Esophagus (tissue), 2 donors: ENCODE measurements around the gene C17orf107. TPM values are rescaled to one million over a fixed set of nuclear protein-coding genes. Genes with fewer than 3 reads are reported as not detected.
A peak's percentile ranks its signal among the peaks of the same experiment; 100 is the strongest.

Source experiments
- H3K27ac ChIP-seq, 2 donors: one replicate each; pipeline ENCODE4 v1.5.1; 2013; ENCODE audit warnings: low read depth in 2 of 2, mild to moderate bottlenecking in 2 of 2, inconsistent platforms in 1 of 2, low read length in 1 of 2, moderate library complexity in 1 of 2
- H3K27me3 ChIP-seq, 2 donors: one replicate each; pipeline ENCODE4 v1.6.1; 2013; ENCODE audit warnings: low read length in 2 of 2, control low read depth in 1 of 2, mild to moderate bottlenecking in 1 of 2; ENCODE audit not compliant: insufficient read depth in 2 of 2, control insufficient read depth in 1 of 2
- H3K36me3 ChIP-seq, 2 donors: one replicate each; pipeline ENCODE4 v1.6.1; 2013; ENCODE audit warnings: low read length in 1 of 2; ENCODE audit not compliant: control insufficient read depth in 2 of 2, insufficient read depth in 2 of 2
- H3K4me1 ChIP-seq, 2 donors: one replicate each; pipeline ENCODE4 v1.6.1; 2013; ENCODE audit warnings: low read length in 1 of 2; ENCODE audit not compliant: control insufficient read depth in 2 of 2, insufficient read depth in 2 of 2
- H3K4me3 ChIP-seq, 2 donors: one replicate each; pipeline ENCODE4 v1.5.1; 2013; ENCODE audit warnings: low read length in 2 of 2, mild to moderate bottlenecking in 2 of 2, low read depth in 1 of 2, moderate library complexity in 1 of 2
- H3K9me3 ChIP-seq, 2 donors: one replicate each; pipeline ENCODE4 v1.6.1; 2013; ENCODE audit warnings: mild to moderate bottlenecking in 2 of 2, low read depth in 1 of 2, low read length in 1 of 2, moderate library complexity in 1 of 2; ENCODE audit not compliant: control insufficient read depth in 2 of 2, insufficient read depth in 1 of 2
- WGBS, 2 donors: extraction: QIAGEN DNeasy Blood & Tissue Kit; methylation state at CpG; one replicate each; pipeline ENCODE4 v1.1.7; 2013; 5-methylcytosine and 5-hydroxymethylcytosine counted together
- polyA plus RNA-seq, 2 donors: library from polyadenylated mRNA; stranded (reverse); fragments of 200-250 nt; gene quantifications; one replicate each; pipeline ENCODE4 v1.2.3, GENCODE V29; 2013
- donor health status: healthy with polysubstance abuse.
- donor health status: Bipolar disorder and iron deficiency.

Gene C17orf107
- polyA plus RNA-seq, 2 donors, result 0.58 to 0.71 TPM

DNA sequence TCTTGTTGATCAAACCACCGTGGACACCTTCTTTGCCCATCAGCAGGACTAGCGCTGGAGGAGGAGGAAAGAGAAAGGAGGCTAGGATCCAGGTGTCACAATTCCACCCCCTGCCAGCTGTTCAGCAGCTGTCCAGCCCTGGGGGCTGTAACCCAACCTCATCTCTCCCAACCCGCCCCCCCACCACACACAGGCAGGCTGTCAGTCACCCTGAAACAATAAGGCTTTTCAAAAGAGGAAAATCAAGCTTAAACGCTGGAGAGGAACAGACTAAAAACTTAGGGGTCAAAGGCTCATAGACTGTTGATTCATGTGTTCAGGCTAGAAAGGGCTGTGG lies 46.6 kb downstream of the C17orf107 start:
- H3K27ac ChIP-seq, result peak overlapping the region; percentile 54 to 85
- H3K27me3 ChIP-seq, result no peaks in the 10 kb centered on the region
- no peaks in the 10 kb centered on the region for H3K9me3 ChIP-seq
- H3K36me3 ChIP-seq, result peaks cover 5 to 27% of the 10 kb centered on the region in 2 donors
- H3K4me3 ChIP-seq, result peak overlapping the region in 1 of 2 donors; percentile 77
- 12 to 19% methylated on average over 4 of the region's 4 CpGs for WGBS, 2 donors
- peaks cover 2 to 15% of the 10 kb centered on the region in 2 donors for H3K4me1 ChIP-seq

- H3K4me3 ChIP-seq, result peak overlapping the region; percentile 33 to 77
- peaks cover 5 to 27% of the 10 kb centered on the region in 2 donors for H3K36me3 ChIP-seq
- WGBS, 2 donors, result 18 to 22% methylated on average over 16 of the region's 16 CpGs
- H3K4me1 ChIP-seq, result peaks cover 2 to 15% of the 10 kb centered on the region in 2 donors
- H3K27me3 ChIP-seq, result no peaks in the 10 kb centered on the region
- H3K27ac ChIP-seq, result peak overlapping the region; percentile 54 to 85
- H3K9me3 ChIP-seq, result no peaks in the 10 kb centered on the region
Measured at GRCh38 chr17:4946312-4946976, 47.1 kb downstream of the C17orf107 start.

DNA sequence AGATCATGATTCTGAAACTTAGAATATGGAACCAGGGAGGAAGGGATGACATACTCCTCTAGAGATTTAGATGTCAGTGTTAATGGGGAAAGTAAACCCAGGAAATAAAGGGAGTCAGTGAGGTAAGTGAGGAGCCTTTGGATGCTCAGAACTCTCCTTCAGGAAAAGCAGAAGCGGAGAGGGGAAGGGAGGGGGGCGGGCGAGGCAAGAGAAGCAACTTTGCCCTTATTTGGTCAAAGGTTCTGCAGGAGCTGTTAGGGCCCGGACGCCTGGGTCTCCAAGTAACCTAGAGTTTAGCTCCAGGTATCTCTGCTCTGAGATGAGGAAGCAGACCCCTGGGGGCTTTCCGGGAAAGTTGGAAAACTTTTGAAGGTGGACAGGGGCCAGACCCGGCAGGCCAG lies 47.7 kb downstream of the C17orf107 start:
- WGBS, 2 donors, result 0 to 1% methylated on average over 7 of the region's 7 CpGs
- peak overlapping the region; percentile 33 to 77 for H3K4me3 ChIP-seq
- H3K27ac ChIP-seq, result peak overlapping the region; percentile 90 to 100
- no peaks in the 10 kb centered on the region for H3K9me3 ChIP-seq
- H3K4me1 ChIP-seq, result peaks cover 2 to 15% of the 10 kb centered on the region in 2 donors
- peaks cover 5 to 27% of the 10 kb centered on the region in 2 donors for H3K36me3 ChIP-seq
- no peaks in the 10 kb centered on the region for H3K27me3 ChIP-seq

DNA sequence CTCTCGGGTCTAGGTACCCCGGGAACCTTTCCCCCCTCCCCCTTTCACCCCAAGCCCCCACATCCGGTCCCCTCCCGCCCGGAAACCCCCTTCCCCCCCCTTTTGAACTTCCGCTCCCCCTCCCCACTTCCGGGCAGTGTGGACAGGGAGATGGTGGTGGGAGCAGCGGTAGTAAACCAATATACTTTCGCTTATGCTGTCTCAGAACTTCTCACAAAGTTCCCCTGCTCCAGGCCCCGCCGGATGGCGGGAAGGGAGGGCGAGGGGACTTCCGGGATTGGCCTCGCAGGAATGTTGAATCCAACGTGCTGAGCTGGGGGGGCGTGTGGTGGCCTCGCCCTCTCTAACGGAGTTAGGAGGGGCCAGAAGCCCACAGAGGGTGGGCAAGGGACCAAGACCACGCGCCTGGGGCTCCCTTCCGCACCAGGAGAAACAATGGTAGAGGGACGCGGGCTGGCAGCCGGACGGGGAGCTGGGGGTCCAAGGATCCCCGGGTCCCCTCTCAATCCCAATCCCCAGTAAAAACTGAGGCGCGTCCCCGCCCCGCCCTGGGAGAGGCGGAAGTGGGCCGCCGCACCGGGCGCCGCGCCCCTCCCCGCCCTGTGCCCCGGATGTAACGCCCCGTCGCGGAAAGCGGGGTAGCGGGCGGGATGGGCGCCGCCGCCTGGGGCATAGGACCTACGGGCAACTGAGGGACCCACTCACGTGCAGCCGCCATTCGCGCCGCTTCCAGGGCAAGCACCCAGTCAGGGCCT lies 48.3 kb downstream of the C17orf107 start:
- peak overlapping the region; percentile 77 to 99 for H3K4me3 ChIP-seq
- H3K4me1 ChIP-seq, result peaks cover 2 to 15% of the 10 kb centered on the region in 2 donors
- H3K9me3 ChIP-seq, result no peaks in the 10 kb centered on the region
- 1 to 2% methylated on average over 40 to 56 of the region's 56 CpGs for WGBS, 2 donors
- H3K27ac ChIP-seq, result peak overlapping the region; percentile 99 to 100
- H3K27me3 ChIP-seq, result no peaks in the 10 kb centered on the region
- peaks cover 1 to 24% of the 10 kb centered on the region in 2 donors for H3K36me3 ChIP-seq

DNA sequence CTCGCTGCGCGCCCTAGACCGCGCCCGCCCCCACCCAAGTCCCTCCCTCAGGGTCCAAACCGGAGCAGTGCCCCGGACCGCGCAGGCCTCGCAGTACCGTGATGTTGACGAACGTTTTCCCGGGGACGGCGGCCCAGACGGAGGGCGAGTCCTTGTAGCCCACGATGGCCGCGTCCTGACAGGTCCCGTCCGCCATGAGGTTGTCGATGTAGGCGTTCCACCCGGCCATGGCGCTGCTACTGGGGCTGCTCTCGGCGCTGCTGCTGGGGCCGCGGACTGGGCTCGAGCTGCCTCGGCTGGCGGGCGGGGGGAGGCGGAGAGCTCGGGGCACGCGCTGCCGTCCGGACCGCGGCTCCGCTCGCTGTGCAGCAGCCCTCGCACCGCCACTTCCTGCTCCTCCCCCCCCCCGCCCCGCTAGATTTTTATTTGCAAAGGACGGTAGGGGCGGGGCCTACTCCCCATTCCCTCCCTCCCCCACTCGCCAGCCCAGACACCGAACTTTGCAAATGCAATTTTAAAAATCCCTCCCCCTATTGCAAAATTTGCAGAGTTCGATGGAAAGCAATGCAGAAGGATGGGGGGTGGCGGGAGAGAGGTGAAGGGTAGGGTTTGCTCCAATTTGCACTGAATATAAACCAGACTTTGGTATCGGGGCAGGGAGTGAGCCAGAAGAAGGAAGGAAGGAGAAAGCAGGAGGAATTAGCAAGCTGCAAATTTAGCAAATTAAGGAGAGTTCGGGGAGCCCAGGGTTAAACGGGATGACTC lies 49.0 kb downstream of the C17orf107 start, which contains the start of gene PFN1:
Gene PFN1 (minus strand): TSS at position 365 of the 765 bp plus-strand sequence. CDS start 136 bp downstream, at position 229.
- Histone ChIP-seq H3K27me3 (no peaks in the 10 kb centered on the region), H3K36me3 (peaks cover 0 to 17% of the 10 kb centered on the region in 2 donors), H3K4me3 (peak within 1 kb of the TSS; percentile 77 to 99), H3K4me1 (peaks cover 4 to 15% of the 10 kb centered on the region in 2 donors), H3K9me3 (no peaks in the 10 kb centered on the region), H3K27ac (peak within 1 kb of the TSS; percentile 99 to 100)
- WGBS, 2 donors, result 0 to 1% methylated on average over 56 to 59 of the region's 59 CpGs

- Histone ChIP-seq H3K4me1 (peaks cover 6 to 18% of the 10 kb centered on the region in 2 donors), H3K27ac (peak overlapping the region; percentile 97 to 100), H3K9me3 (no peaks in the 10 kb centered on the region), H3K27me3 (no peaks in the 10 kb centered on the region), H3K4me3 (peak overlapping the region; percentile 49 to 77), H3K36me3 (peaks cover 0 to 14% of the 10 kb centered on the region in 2 donors)
- WGBS, 2 donors, result 0% methylated on average over 17 to 40 of the region's 40 CpGs
Measured at GRCh38 chr17:4948931-4949320, 49.6 kb downstream of the C17orf107 start.

- Histone ChIP-seq H3K27ac (peak overlapping the region; percentile 97 to 100), H3K4me1 (peaks cover 6 to 17% of the 10 kb centered on the region in 2 donors), H3K4me3 (peak overlapping the region; percentile 49 to 77), H3K27me3 (no peaks in the 10 kb centered on the region), H3K36me3 (peaks cover 0 to 13% of the 10 kb centered on the region in 2 donors), H3K9me3 (no peaks in the 10 kb centered on the region)
- WGBS, 2 donors, result 0 to 1% methylated on average over 70 to 75 of the region's 75 CpGs
Measured at GRCh38 chr17:4949321-4950074, 50.2 kb downstream of the C17orf107 start.

DNA sequence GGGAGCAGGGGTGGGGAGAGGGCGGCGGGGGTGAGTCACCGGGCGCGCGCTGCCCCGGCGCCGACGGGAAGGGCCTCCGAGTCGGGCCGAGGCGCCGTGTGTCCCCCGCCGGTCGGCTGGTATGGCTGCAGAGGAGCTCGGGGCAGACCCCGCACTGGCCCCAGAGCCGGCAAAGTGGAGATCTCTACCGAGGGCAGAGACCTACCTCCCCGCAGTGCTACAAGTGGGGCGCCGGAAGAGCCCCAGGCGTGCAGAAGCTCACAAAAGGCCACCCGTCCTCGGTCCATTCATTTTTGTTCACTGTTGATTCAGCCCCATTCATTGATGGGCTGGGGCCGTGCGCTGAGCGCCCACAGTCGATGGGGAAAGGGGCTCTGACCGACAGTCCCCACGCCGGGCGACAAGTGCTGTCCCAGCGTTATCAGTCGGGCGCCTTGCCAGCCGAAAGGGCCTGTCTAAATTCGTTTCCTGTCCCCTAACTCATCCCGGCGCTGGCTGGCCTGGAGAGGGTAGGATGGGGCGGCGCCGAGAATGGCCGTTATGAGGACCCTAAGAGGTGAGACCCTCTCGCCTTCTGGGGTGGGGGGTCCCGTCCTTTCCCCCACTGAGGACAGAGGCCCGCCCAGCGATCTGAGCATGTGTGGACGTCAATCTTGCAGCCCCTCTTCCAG lies 50.9 kb downstream of the C17orf107 start:
- H3K27me3 ChIP-seq, result no peaks in the 10 kb centered on the region
- peaks cover 6 to 14% of the 10 kb centered on the region in 2 donors for H3K4me1 ChIP-seq
- 6 to 7% methylated on average over 34 to 52 of the region's 52 CpGs for whole genome bisulfite sequencing, 2 donors
- peaks cover 0 to 8% of the 10 kb centered on the region in 2 donors for H3K36me3 ChIP-seq
- H3K27ac ChIP-seq, result peak overlapping the region; percentile 97 to 100
- no peaks in the 10 kb centered on the region for H3K9me3 ChIP-seq
- H3K4me3 ChIP-seq, result peak overlapping the region; percentile 44 to 77
